A673 (cell line): ENCODE results near the gene SLX9.

Experiments used
- EZH2 ChIP-seq: fragments of 200-600 bp; sonication (generic); IDR thresholded peaks from 2 replicates; pipeline ENCODE4 v1.6.1; 2017; ENCODE audit warnings: borderline replicate concordance, low read depth, mild to moderate bottlenecking, mixed read lengths, antibody characterized with exemption, low read length; ENCODE audit not compliant: poor library complexity, severe bottlenecking
- TF ChIP-seq, protein P1 (sequence below): fragments of 300-800, 200-600 bp; sonication (generic); conservative IDR thresholded peaks from 2 replicates; pipeline ENCODE4 v1.5.1; 2017; ENCODE audit warnings: low read depth, mild to moderate bottlenecking, antibody characterized with exemption, low read length, moderate library complexity, mixed read lengths

GRCh38 chr21:44907225-44907965 lies 32.4 kb upstream of the SLX9 start:
- TF ChIP-seq, protein P1, sequence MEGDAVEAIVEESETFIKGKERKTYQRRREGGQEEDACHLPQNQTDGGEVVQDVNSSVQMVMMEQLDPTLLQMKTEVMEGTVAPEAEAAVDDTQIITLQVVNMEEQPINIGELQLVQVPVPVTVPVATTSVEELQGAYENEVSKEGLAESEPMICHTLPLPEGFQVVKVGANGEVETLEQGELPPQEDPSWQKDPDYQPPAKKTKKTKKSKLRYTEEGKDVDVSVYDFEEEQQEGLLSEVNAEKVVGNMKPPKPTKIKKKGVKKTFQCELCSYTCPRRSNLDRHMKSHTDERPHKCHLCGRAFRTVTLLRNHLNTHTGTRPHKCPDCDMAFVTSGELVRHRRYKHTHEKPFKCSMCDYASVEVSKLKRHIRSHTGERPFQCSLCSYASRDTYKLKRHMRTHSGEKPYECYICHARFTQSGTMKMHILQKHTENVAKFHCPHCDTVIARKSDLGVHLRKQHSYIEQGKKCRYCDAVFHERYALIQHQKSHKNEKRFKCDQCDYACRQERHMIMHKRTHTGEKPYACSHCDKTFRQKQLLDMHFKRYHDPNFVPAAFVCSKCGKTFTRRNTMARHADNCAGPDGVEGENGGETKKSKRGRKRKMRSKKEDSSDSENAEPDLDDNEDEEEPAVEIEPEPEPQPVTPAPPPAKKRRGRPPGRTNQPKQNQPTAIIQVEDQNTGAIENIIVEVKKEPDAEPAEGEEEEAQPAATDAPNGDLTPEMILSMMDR: no peak
- no peak for TF ChIP-seq EZH2
